HG03175 (cell line): Measurements from ENCODE around the gene ATXN7L1.

Experiments
- ATAC-seq: cut with Tn5 transposase; IDR thresholded peaks from one replicate; pipeline ENCODE4 v1.9.1; 2021; ENCODE audit warnings: mild to moderate bottlenecking, moderate library complexity; ENCODE audit not compliant: unreplicated experiment

ATXN7L1 gene

GRCh38 chr7:105594034-105594433 is 282.4 kb downstream of the ATXN7L1 start:
- ATAC-seq: no peak

DNA sequence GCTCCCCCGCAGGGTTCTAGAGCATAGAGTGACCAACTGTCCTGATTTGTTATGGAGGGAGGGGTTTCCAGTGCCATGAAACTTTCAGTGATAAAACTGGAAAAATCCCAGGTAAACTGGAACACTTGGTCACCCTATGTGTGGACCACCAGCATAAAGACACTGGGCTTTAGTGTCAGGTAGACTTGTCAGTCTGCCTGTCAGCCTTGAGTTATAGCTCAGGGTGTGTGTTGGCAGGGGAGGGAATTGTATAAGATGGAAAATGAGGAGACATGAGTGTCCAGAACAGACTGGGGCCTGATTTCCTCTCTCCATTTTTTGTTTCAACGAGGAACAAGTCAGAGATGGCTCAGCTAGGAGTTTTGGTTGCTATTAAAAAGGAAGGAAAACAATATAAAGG is 284.9 kb downstream of the ATXN7L1 start:
- no peak for ATAC-seq

GRCh38 chr7:105590793-105591192 is 285.6 kb downstream of the ATXN7L1 start:
- ATAC-seq: no peak

- ATAC-seq: peak; percentile 86
These were observed 286.9 kb downstream of the ATXN7L1 start for GRCh38 chr7:105589356-105590077.

- no peak for ATAC-seq
These were observed 288.3 kb downstream of the ATXN7L1 start for GRCh38 chr7:105587909-105588635.

DNA sequence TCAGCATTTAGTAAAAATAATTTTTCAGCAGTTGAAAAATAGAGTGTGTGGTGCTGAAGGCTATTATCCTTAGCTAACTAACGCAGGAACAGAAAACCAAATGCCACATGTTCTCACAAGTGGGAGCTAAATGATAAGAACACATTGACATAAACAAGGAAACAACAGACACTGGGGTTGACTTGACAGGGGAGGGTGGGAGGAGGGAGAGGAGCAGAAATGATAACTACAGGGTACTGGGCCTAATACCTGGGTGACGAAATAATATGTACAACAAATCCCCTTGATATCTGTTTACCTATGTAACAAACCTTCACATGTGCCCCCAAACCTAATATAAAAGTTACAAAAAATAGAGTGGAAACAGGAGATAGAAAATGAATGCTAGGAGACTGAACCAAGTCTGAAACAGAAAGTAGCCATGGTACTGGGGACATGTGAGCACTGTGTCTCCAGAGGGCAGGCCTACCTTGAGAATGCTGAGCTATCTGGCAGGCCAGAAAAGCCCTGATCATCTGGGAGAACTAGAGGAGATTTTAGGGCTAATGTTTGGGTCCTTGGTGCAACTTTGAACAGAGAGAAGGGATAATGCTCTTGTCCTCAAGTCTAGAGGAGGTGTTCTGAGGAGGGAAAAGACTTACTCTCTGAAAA is 290.4 kb downstream of the ATXN7L1 start:
- no peak for ATAC-seq

GRCh38 chr7:105584165-105584564 is 292.2 kb downstream of the ATXN7L1 start:
- ATAC-seq: no peak

DNA sequence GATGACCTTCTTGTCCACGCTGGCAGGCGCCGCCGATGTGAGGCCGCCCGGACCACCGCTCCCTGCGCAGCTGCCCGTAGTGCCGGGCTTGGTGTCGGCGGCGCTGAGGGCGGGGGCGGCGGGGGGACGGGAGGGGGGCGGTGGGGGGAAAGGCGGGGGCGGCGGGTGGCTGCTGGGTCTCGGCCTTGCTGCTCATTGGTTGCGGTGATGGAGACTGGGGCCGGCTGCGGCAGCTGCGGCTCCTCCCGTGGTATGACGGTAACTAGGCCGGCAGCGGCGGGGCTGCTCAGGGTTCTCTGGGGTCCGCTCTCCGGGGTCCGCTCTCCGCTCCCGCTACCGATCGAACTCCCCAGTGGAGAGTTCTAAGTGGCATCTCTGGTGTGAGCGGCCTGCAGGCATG is 293.3 kb downstream of the ATXN7L1 start:
- no peak for ATAC-seq

GRCh38 chr7:105581066-105581811 is 295.2 kb downstream of the ATXN7L1 start, which contains the start of gene EFCAB10:
Gene EFCAB10, minus strand, starts transcription at chr7:105581493. Its CDS starts 30 bp downstream, at chr7:105581463.
- peak; percentile 86 for ATAC-seq

GRCh38 chr7:105580022-105580740 is 296.2 kb downstream of the ATXN7L1 start:
- ATAC-seq: no peak

- no peak for ATAC-seq
These were observed 297.9 kb downstream of the ATXN7L1 start for GRCh38 chr7:105578496-105578895.

- no peak for ATAC-seq
These were observed 299.1 kb downstream of the ATXN7L1 start for GRCh38 chr7:105577251-105577650.

DNA sequence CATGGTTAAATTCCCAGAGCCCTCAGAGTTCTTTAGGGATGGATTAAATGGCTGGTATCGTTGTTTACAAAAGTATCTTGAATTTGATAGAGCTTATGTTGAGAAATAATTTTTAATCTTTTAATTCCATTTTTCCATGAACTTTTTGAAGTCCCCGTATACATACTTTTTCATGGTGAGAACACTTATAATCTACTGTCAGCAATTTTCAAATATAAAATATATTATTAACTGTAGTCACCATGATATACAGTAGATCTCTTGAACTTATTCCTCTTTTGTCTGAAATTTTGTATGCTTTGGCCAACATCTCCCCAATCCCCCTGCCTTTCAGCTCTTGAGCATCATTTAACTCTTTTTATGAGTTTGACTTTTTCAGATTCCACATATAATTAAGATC is 304.5 kb downstream of the ATXN7L1 start:
- no peak for ATAC-seq

DNA sequence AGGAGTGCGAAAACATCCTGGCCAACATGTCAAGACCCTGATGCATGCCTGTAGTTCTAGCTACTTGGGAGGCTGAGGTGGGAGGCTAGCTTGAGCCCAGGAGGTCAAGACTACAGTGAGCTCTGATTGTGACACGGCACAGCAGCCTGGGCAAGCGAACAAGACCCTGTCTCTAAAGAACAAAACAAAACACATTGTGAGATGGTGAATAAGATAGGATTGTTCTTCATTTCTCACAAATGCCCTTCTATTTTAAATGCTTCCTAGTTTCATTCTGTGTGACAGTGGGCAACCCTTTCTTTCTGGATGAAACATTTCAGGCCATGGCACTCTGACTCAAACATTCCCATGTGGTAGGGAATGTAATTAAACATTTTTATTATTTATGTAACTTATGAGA is 308.6 kb downstream of the ATXN7L1 start:
- ATAC-seq: no peak

DNA sequence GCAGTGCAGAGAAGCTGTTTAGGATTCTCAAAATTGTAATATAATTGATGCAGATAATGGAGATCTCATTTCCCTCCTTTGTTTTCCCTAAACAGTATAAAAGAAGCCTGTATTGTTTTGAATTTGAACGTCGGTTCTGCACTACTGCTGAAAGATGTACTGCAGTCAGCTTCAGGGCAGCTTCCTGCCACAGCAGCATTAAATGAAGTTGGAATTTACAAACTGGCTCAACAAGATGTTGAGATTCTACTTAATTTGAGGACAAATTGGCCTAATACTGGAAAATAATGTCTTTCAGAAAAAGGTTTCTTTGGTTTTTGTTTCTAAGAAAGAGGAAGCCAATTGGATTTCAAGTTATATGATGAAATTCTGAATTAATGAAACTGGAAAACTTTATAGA is 309.4 kb downstream of the ATXN7L1 start:
- ATAC-seq: no peak

DNA sequence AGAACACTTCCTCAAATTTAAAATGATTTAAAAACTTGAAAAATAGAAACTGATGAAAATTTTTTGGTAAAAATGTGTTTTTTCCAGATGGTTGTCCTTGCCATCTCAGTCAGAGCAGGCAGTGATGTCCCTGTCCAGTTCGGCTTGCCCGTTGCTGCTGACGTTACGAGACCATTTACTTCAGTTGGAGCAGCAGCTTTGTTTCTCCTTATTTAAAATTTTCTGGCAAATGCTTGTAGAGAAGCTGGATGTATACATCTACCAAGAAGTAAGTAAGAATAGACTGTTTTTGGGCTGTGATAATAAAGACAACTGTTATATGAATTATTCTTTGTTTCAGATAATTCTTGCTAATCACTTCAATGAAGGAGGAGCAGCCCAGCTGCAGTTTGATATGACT is 311.2 kb downstream of the ATXN7L1 start:
- no peak for ATAC-seq

DNA sequence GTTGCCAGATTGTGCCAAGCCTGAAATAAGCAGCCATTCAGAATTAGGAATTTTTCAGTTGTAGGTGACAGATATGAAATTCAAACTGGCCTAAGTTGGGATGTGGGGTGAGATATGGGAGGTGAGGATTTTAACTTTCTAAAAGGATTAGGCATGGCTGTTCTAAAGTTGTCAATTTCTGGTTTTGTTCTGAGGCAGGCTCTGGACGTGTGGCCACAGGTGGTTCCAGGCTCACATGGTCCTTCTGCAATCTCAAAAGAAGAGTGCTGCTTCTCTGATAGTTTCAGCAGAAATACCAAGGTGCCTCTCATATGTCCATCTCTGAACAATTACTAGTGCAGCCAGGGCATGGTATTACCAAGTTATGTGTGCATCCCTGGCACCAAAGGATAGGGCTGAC is 316.5 kb downstream of the ATXN7L1 start:
- ATAC-seq: no peak
